ENCODE data around the gene NATD1.
"Not testable (repeated sequence)": the region's sequence is repeated elsewhere in the genome, so short reads cannot be mapped to it uniquely, and the experiment has no call there.

The NATD1 gene

DNA sequence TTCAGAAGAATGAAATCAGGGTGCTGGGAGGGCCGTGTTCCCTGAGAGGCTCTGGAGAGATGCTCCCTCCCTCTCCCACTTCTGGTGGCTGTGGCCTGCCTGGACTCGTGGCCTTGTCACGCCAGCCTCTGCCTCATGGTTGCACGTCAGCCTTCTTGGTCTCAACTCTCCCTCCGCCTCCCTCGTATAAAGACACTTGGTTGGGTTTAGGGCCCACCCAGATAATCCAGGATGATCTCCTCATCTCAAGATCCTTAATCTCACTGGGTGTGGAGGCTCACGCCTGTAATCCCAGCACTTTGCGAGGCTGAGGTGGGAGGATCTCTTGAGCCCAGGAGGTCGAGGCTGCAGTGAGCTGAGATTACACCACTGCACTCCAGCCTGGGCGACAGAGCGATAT is 25.9 kb downstream of the NATD1 start:
- H3K27ac ChIP-seq; DNase-seq (ENCODE audit: low read depth, low spot score): not testable (repeated sequence)

DNA sequence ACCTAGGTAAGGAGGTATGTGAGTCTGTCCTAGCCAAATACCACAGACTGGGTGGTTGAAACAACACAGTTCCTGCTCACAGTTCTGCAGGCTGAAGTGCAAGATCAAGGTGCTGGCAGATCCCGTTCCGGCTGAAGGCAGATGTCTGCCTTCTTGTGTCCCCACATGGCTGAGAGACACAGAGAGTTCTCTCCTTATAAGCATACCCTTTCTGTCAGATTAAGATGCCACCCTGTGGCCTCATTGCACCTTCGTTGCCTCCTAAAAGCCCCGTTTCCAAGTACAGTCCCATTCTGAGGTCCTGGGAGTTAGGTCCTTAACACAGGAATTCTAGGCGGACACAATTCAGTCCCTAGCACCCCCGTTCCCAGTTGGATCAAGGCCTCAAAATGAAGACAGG is 30.1 kb downstream of the NATD1 start:
- no peak for DNase-seq (ENCODE audit: low read depth, low spot score)
- no peak overlapping the region for H3K27ac ChIP-seq

DNA sequence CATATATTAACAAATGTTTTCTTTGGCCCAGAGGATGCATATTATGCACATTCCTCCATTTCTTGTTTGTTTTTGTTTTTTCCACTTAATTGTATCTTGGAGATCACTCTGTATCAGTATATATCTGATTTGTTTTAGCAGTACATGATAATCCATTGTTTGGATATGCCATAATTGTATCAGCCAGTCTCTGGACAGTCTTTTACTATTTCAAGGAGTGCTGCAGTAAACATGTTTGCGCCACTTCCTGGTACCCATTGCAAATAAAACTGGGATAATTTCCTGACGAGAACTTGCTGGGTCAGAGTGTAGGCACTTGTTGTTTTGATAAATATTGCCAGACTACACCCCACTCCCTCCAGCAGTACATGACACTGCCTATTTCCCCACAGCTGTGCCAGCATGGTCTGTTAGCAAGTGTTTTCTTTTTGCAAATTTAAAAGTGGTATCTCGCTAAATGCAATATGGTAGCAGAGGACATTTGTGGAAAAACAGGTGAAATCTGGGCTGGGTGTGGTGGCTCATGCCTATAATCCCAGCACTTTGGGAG is 34.3 kb downstream of the NATD1 start:
- no peak for DNase-seq (ENCODE audit: low read depth, low spot score)
- H3K27ac ChIP-seq: no peak overlapping the region

DNA sequence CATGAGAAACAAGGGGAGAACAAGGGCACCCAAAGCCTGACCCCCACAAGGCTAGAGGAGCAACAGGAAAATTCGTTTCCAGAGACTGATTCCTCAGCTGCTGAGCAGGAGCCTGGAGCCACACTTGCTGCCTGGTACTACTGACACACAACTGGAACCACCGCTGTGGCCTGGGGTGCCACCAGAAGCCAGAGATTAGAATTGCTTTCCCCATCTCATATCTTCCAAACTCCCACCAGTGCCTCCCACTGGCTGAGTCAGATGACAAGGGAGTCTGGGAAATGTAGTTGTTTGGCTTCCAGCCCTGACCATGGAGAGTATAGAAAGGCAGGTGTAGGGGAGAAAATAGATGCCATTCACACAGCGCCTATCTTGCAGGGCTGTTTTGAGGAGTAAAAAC is 35.1 kb downstream of the NATD1 start:
- no peak for DNase-seq (ENCODE audit: low read depth, low spot score)

DNA sequence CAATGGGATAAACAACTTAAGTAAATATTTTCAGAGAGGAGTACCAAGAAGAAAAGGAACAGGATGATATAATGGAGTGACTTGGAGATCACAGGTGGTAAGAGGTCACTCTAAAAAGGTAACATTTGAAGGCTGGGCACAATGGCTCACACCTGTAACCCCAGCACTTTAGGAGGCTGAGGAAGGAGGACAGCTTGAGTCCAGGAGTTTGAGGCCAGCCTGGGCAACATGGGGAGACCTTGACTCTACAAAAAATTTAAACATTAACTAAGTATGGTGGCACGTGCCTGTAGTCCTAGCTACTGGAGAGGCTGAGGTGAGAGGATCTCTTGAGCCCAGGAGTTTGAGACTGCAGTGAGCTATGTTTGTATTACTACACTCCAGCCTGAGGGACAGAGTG is 35.9 kb downstream of the NATD1 start:
- H3K27ac ChIP-seq: no peak overlapping the region
- no peak for DNase-seq (ENCODE audit: low read depth, low spot score)

More for the DNA sequence above, 35.1 kb downstream of the NATD1 start:
- no peak overlapping the region for H3K27ac ChIP-seq

DNA sequence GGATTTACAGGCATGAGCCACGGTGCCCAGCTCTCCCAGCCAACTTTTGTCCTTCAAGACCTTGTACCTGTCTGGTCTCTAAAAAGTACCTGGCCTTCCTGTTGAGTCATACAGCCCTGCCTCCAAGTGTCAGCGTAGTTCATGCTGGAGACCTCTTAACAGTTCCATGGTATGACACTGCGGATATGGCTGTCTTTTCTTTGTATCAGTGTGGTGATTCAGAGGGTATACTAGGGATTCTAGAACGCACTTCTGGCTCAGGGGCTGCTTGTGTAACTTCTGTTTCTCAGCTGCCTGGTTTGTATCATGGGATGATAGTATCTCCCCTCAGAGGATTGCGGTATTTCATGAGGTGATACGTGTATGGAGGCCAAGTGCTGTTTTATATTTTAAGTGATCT is 37.3 kb downstream of the NATD1 start:
- DNase-seq (ENCODE audit: low read depth, low spot score): no peak

DNA sequence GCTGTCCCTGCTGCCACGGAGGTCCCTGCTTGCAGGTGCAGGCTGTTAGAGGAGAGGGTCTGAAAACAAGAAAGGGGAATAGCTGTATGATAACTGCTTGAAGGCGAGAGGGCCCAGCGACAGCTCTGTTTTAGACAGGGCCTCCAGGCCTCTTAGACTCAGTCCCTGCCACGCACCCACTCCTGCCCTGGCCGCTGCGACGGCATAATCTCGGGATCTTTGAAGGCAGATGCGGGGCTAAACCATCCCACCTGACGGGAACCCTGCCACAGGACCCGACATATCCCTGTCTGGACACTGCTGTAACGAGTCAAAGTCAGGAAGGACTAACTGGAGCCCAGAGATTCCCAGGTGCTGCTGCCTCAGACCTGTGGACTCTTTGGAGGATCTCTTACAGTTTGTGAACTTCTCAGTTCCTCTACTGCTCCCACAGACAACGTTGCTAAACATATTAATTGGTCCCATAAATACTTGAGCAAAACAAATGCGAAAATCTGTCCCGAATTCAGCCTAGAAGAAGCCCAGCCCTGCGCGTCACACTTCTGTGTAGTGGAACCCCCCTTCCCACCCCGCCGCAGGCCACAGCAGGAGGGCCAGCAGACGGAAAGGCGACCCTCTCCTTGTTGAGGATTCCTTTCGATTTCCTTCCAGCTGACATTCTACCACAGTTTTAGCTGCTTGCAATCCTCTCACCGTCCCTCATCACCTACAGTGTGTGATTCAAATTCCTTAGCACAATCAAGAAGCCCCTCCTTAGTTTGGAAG is 38.3 kb downstream of the NATD1 start:
- H3K27ac ChIP-seq: peak overlapping the region; percentile 83

More for the DNA sequence above, 37.3 kb downstream of the NATD1 start:
- H3K27ac ChIP-seq: peak overlapping the region; percentile 83

DNA sequence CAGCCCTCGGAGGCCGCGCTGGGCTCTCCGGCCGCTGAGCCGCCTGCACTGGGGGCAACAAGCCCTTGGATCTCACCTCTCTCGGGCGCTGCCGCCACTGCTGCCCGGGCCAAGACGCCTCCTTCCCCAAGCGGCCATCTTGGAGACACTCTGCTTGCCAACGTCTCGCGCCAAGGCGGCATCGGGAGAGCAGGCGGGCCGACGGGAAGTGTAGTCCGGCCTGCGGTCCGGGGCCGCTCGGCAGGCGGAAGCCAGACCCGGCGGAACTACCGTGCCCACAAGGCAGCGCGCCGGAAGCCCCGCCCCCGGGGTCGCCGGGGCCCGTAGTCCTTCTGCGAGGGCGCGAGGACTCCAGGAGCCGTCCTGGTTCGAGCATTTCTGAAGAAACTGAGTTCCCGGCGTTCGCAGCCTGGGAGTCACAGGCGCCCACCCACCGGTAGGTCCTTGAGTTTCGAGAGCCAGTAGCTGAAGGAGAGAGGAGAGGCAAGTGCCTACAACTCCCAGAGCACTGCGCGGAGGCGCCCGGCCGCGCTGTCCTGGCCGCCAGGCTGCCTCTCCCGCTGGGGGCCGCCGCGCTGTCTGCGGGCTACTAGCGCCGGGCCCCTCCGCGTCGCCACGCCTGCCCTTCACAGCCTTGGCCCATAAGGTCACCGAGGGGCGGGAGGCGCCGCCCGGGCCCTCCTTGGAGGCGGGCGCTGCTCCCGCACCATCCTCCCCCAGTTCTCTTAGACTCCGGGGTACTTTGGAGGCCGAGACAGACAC is 39.0 kb downstream of the NATD1 start, which contains the start of gene TMEM11:
Gene TMEM11, minus strand, starts transcription at position 147 of the 762 bp plus-strand sequence. Its CDS starts 9 bp downstream, at position 138.
- DNase-seq (ENCODE audit: low read depth, low spot score): peak; percentile 79
- peak within 1 kb of the TSS; percentile 83 for H3K27ac ChIP-seq

More for the DNA sequence above, 38.3 kb downstream of the NATD1 start:
- no peak for DNase-seq (ENCODE audit: low read depth, low spot score)

DNA sequence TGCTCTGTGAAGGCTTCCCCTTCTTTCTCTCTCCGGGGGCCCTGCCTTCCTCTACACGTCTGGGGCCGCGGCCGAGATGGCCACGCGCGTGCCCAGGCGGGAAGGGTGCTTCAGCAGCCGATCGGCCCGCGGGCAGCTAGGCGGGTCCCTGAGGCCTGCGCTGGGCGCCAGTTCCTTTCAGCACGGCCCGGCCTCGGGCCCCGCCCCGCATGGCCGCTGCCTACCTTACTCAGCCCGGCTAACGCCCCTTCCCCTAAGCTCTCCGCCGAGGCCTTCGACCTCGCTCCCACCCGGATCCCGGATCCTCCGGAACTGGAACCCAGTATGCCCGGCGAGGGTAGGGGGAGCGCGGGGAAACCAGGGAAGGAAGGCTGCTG is 39.6 kb downstream of the NATD1 start:
- peak overlapping the region; percentile 83 for H3K27ac ChIP-seq
- no peak for DNase-seq (ENCODE audit: low read depth, low spot score)

DNA sequence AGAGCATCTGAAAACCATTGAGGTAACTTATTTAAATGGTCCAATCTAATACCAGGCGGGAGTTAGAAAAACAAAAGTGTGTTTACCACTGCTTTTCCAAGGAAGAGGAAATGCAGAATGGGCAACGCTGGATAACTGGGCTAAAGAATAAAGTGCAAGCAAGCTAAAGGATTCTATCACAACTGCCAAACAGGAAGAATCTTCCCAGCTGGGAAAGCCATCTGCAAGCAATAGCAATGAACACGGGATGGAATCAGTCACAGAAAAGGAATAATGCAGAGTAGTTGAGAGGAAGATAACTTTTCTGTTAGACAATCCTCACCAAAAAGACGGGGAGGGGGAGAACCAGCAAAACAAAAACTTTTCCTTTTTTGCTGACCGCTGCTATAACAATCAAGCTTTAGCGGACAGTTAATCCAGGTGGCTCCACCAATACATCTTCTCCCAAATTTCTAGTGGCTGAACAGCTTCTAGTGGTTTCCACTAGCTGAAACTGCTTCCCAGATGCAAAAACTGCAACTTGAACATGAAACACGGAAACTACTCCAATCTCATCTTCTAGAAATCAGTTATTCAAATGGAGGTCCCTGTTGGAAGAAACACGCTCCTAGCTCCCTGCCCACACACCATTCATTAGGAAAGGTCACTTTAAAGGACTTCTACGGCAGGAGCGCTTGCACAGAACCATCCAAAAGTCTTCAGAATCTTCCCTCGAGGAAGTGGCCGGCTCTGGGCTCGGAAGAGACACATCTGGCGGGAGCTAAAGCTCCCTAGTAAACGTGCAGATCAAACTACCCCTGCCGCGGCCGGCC is 40.2 kb downstream of the NATD1 start:
- no peak for DNase-seq (ENCODE audit: low read depth, low spot score)
- peak overlapping the region; percentile 83 for H3K27ac ChIP-seq

DNA sequence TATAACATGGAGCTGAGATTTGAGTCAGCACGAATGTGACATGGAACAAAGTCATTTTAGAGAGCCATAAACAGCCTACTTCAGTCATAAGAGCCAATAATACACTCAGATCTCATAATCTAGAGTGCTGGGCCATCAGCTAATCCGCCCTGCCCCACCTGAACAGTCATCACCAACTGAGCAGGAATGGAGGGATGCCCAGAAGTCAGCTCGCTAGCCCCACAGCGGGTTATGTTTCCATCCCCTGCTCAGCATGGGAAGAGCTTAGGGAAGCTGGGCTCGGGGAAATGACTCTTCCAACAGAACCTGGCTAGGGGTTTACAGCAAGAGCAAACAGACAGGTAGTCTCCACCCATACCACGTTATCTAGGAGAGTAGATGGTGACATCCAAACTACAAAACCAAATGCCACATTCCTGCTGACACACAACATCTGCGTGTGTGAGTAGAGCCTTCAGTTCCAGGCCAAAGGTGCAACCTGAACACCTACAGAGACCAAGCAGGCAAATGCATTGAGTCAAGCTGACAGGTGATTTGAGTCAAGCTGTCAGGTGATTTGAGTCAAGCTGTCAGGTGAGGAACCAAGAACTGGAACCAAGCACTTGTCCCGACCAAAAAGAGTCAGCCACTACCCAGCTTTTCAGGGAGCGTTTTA is 41.3 kb downstream of the NATD1 start:
- no peak for DNase-seq (ENCODE audit: low read depth, low spot score)
- H3K27ac ChIP-seq: peak overlapping the region; percentile 26

DNA sequence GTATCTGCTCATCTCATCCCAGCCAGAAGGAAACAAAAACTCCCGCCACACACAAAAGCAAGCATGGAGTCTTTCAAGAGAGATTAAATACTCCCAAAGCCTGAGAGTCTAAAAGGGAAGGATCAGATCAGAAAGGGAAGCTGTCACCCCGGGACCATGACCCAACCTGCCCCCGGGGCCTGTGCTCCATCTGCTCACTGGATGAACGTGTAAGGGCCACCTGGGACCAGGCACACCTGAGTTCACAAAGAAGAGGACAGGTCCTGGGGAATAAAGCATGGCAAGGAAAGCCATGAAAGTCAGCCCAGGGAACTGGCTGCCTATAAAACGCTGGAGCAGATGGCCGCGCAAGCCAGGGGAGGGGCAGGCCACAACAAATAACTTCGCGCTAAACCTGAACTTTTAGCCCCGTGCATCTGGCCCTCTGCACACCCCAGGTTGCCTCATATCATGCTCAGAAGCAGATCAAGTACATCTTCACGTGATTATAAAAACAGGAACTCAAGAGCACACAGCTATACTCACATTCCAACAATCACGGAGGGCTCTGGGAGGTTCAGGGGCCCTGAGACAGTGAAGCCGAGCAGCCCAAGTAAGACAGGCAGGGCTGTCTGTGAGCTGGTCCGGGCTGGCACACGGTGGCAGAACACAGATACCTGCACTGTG is 42.7 kb downstream of the NATD1 start:
- DNase-seq (ENCODE audit: low read depth, low spot score): no peak
- H3K27ac ChIP-seq: no peak overlapping the region

DNA sequence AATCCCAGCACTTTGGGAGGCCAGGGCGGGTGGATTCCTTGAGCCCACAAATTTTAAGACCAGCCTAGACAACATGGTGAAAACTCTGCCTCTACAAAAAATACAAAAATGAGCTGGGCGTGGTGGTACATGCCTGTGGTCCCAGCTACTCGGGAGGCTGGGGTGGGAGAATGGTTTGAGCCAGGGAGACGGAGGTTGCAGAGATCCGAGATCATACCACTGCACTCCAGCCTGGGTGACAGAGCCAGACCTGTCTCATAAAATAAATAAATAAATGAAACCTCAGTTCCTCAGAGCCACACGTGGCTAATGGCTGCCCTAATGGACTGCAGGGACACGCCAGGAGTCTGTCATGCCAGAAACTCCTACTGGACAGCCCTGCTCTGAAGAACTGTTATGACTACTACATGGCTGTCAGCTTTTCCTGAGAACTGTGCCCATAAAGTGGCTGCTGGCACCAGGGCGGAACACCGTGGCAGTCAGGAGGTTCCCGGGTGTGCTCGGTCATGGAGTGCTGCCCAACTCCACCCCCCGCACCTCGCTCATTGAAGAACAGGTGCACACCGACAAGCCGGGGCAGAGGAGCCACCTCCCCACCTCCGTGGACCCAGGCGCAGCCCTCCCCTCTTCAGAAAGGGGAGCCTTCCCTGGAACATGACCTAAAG is 43.6 kb downstream of the NATD1 start:
- no peak overlapping the region for H3K27ac ChIP-seq
- DNase-seq (ENCODE audit: low read depth, low spot score): no peak

DNA sequence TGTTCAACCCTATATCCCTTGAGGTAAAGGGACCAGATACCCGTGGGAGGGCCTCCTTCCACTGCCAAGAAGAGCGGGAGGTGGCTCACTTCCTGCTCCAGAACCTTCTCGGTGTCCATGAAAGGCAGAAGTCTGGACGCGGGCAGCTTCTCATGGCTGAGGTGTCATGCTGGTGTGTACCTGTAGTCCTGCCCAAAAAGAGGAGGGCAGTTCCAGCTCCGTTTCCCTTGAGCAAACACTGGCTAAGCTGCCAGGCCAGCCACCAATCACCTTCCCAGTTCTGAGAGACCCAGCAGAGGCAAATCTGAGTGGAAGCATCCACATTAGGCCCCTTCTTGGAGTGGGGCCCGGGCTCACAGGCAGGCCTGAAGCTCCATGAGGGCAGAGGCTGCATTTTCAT is 44.9 kb downstream of the NATD1 start:
- DNase-seq (ENCODE audit: low read depth, low spot score): no peak
- H3K27ac ChIP-seq: no peak overlapping the region

DNA sequence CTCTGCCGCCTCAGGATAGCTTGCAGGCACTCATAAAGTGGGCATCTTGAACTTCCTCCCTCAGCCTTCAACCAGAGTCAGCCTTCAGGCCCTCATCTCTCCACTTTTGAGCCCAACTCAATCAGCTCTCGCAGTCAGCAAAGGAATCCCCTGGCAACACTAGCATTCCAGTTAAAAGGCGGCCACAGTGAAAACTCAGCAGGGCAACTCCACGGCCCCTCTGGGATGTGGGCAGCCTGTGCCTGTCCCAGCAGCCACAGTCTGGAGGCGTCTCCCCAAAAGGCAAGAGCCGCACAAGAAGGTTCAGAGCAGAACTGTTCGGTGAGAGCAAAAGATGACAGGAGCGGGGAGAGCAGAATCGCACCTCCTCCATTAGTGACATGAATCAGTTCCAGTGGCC is 48.3 kb downstream of the NATD1 start:
- no peak overlapping the region for H3K27ac ChIP-seq
- DNase-seq (ENCODE audit: low read depth, low spot score): no peak

DNA sequence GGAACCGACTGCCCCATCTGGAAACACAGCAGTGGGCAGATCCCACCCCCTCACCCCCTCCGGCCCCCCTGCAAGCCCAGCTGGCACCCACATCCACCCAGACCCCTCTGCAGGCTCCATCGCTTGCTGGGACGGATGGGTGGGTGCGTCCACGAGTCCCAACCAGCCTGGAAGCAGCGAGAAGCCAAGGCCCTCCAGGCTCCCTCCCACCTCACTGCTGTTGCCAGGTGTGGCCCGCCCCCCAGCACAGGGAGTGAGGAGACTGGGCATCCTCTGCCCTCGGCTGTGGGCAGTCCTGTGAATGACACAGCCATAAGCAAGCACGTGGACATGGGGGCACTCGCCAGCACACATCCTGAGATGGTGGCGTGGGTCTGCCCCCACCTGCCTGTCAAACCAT is 50.7 kb downstream of the NATD1 start:
- DNase-seq (ENCODE audit: low read depth, low spot score): no peak
- no peak overlapping the region for H3K27ac ChIP-seq

DNA sequence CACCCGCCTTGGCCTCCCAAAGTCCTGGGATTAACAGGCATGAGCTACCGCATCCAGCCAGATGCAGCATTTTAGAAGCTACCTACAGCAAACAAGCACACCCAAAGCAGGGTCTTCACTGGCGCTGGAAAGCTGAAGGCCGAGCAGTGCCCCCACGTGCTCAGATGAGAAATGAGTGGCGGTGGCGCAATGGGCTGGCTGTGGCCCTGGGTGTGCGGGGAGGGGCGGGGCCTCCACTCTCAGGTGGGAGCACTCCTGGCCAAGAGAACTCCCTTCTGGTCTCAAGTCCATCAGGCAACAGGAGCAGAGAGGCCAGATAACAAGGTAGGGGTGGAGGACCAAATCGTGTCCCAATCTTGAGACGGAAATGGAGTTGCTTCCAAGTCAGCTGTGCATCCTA is 51.3 kb downstream of the NATD1 start:
- DNase-seq (ENCODE audit: low read depth, low spot score): no peak
- H3K27ac ChIP-seq: no peak overlapping the region

DNA sequence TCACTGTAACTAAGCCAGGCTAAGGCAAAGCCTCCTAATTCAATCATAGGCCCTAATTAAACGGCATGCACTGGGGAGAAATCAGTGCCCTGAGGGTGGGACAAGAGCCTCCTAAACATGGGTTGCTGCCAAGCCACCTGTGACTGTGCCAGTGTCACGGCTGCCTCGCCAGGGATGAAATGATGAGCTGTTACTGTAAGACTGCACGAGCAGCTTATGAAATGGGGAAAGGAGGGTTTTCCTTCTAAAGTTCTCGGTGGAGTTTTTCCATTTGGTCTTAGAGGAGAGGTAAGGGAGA is 52.0 kb downstream of the NATD1 start:
- no peak for DNase-seq (ENCODE audit: low read depth, low spot score)
- H3K27ac ChIP-seq: peak overlapping the region; percentile 1

Measured in epithelial cell of prostate (primary cell).